Measurements from ENCODE around the gene MRPS34.

MRPS34 gene

DNA sequence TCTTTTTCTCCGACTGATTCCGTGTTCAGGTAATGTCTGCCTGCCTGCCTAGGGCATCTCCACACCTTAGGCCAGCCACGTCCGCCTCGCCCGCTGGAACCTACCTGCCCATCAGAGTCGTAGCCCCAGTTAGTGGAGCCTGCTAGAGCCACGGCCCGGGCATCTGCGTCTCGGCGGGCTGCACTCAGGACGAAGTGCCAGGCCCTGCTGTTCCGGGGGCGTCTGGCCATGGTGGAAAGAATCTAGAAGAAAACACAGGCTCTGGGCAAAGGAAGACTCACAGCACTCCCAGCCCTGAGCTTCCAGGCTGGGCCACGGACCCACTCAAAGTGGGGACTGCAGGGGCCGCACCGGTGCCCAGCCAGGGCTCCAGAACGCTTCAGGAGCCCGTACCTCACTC is 8.3 kb upstream of the MRPS34 start:
- peak overlapping the region; percentile 93 for H3K4me3 ChIP-seq (ENCODE audit: extremely low read depth, insufficient read depth, low read length, poor library complexity, severe bottlenecking)
- 86% methylated on average over 19 to 20 of the region's 20 CpGs for WGBS, 2 experiments (ENCODE audit: insufficient coverage in 2 of 2)
- H3K9me3 ChIP-seq (ENCODE audit: control insufficient read depth, low read length) = no peaks in the 10 kb centered on the region
- peaks cover 6% of the 10 kb centered on the region for H3K4me1 ChIP-seq (ENCODE audit: control insufficient read depth, insufficient read depth, low read length, poor library complexity, severe bottlenecking)
- H3K27ac ChIP-seq (ENCODE audit: low read depth, low read length, severe bottlenecking) = no peak overlapping the region
- H3K36me3 ChIP-seq (ENCODE audit: control insufficient read depth, insufficient read depth, low read length) = peaks cover 55% of the 10 kb centered on the region

DNA sequence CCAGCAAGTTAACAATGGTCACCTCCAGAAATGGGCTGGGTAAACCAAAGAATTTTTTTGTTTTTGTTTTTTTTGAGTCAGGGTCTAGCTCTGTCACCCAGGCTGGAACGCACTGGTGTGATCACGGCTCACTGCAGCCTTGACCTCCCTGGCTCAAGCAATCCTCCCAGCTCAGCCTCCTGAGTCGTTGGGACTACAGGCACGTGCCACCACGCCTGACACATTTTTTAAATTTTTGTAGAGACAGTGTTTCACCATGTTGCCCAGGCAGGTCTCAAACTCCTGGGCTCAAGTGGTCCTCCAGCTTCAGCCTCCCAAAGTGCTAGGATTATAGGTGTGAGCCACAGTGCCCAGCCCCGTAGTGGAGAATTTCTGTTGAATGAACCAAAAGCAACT is 7.7 kb upstream of the MRPS34 start:
- H3K4me3 ChIP-seq (ENCODE audit: extremely low read depth, insufficient read depth, low read length, poor library complexity, severe bottlenecking) = no peak overlapping the region
- peaks cover 55% of the 10 kb centered on the region for H3K36me3 ChIP-seq (ENCODE audit: control insufficient read depth, insufficient read depth, low read length)
- 90% methylated on average over 4 to 6 of the region's 6 CpGs for WGBS, 2 experiments (ENCODE audit: insufficient coverage in 2 of 2)
- no peaks in the 10 kb centered on the region for H3K9me3 ChIP-seq (ENCODE audit: control insufficient read depth, low read length)
- no peak overlapping the region for H3K27ac ChIP-seq (ENCODE audit: low read depth, low read length, severe bottlenecking)
- peaks cover 6% of the 10 kb centered on the region for H3K4me1 ChIP-seq (ENCODE audit: control insufficient read depth, insufficient read depth, low read length, poor library complexity, severe bottlenecking)

DNA sequence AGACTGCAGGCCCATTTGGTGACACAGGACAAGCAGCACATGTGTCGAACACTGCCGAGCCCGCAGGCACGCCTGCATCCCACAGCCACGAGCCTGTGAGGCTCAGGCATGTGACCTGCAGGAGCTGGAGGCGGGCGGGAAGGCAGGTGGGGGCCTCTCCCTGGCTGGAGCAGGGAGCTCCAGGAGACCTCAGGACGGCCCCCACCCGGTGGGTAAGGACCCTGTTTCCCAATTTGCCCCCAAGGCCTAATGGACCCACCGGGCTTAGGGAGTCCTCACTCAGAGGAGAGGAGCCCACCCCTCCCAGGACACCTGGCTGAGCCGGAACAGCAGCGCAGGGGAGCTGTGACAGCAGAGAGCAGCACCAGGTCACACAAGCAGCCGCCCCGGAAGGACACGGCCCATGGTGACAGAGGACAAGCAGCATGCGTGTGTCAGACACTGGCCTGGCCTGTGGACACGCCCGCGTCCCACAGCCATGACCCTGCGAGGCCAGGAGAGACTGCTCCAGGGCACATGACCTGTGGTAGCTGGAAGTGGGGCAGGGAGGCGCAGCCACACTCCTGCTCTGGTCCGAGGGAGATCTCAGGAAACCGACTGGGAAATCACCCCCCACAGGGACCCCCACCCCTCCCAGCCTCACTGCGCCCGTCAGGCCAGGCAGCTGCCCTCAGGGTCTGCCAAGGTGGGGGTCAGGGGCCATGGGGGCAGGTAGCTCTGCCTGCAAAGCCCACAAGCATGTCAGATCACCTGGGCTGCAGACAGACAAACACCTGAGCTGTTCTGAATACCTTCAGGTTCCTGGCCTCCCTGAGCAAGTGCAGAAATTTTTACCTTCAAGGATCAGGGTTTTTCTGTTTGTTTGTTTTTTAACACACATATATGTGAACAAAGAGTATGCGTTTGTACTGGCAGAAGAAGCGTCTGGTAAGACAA is 7.1 kb upstream of the MRPS34 start:
- WGBS, 2 experiments (ENCODE audit: insufficient coverage in 2 of 2) = 93 to 97% methylated on average over 20 to 21 of the region's 27 CpGs
- Histone ChIP-seq H3K4me3 (ENCODE audit: extremely low read depth, insufficient read depth, low read length, poor library complexity, severe bottlenecking) (no peak overlapping the region), H3K27ac (ENCODE audit: low read depth, low read length, severe bottlenecking) (no peak overlapping the region), H3K36me3 (ENCODE audit: control insufficient read depth, insufficient read depth, low read length) (peaks cover 53% of the 10 kb centered on the region), H3K4me1 (ENCODE audit: control insufficient read depth, insufficient read depth, low read length, poor library complexity, severe bottlenecking) (peaks cover 6% of the 10 kb centered on the region), H3K9me3 (ENCODE audit: control insufficient read depth, low read length) (no peaks in the 10 kb centered on the region)

DNA sequence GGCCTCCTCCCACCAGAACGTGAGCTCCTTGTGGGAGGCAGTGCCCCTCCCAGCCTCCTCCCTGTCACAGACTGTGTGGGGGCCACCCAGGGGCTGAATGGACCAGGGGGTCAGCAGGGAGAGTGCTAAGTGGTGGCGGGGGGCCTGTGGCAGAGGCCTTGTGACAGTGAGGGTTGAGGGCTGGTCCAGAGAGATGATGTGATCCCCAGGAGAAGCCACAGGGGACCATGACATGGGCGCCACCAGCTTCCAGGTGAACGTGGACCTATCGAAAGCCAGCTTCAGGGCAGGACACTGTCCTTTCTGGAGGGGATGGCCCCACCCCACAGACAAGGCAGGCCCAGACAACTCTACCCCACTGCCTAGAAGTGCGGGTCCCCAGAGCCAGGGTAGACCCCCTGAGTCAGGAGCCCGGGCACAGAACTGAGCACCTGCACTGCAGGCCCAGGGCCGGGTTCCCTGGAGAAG is 6.3 kb upstream of the MRPS34 start:
- WGBS, 2 experiments (ENCODE audit: insufficient coverage in 2 of 2) = 88 to 100% methylated on average over 7 to 8 of the region's 8 CpGs
- Histone ChIP-seq H3K27ac (ENCODE audit: low read depth, low read length, severe bottlenecking) (no peak overlapping the region), H3K36me3 (ENCODE audit: control insufficient read depth, insufficient read depth, low read length) (peaks cover 57% of the 10 kb centered on the region), H3K9me3 (ENCODE audit: control insufficient read depth, low read length) (no peaks in the 10 kb centered on the region), H3K4me1 (ENCODE audit: control insufficient read depth, insufficient read depth, low read length, poor library complexity, severe bottlenecking) (peaks cover 11% of the 10 kb centered on the region), H3K4me3 (ENCODE audit: extremely low read depth, insufficient read depth, low read length, poor library complexity, severe bottlenecking) (no peak overlapping the region)

DNA sequence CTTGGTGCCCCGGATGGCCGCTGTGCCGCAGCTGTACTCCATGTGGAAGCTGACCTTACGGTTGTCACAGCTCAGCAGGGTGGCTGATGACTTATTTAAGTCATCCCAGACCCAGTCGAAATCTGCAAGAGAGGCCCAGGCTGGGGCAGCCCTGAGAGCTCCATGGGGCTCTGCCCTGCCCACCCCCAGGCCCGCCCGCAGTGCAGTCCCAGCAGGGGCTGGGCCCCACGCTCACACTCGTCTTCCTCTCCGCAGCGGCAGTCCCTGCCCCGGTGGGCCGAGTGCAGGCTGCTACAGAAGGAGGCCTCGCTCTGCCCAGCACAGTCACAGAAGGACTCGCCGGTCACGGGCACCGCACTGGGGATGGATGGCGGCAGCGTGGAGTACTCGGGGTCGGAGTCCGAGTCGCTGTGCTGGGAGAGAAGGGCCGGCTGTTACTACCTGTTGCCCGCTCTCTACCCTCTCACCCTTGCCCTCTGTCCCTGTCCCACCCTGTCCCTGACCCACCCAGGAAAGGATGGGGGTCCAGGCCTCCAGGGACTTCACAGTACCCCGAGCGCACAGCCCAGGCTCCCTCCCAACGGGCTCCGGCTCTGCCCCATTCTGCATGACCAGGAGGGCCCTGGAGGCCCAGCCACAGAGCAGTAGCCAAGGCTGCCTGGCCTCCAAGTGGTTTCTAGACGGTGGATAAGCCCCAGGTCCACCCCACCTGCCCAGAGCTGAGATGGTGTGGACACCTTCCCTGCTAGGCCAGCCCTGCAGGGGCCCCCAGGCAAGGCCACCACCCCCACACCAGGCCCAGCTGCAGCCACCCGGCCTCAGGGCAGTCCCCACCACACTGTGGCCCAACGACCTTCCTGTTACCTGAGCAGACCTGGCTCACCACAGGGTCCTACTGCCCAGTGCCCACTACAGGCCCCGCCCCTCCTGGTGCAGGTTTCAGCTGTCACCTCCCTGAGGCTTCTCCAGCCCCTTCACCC is 5.6 kb upstream of the MRPS34 start:
- H3K9me3 ChIP-seq (ENCODE audit: control insufficient read depth, low read length) = no peaks in the 10 kb centered on the region
- 91 to 93% methylated on average over 30 to 32 of the region's 34 CpGs for WGBS, 2 experiments (ENCODE audit: insufficient coverage in 2 of 2)
- peaks cover 14% of the 10 kb centered on the region for H3K4me1 ChIP-seq (ENCODE audit: control insufficient read depth, insufficient read depth, low read length, poor library complexity, severe bottlenecking)
- H3K27ac ChIP-seq (ENCODE audit: low read depth, low read length, severe bottlenecking) = no peak overlapping the region
- H3K36me3 ChIP-seq (ENCODE audit: control insufficient read depth, insufficient read depth, low read length) = peaks cover 57% of the 10 kb centered on the region
- H3K4me3 ChIP-seq (ENCODE audit: extremely low read depth, insufficient read depth, low read length, poor library complexity, severe bottlenecking) = no peak overlapping the region

DNA sequence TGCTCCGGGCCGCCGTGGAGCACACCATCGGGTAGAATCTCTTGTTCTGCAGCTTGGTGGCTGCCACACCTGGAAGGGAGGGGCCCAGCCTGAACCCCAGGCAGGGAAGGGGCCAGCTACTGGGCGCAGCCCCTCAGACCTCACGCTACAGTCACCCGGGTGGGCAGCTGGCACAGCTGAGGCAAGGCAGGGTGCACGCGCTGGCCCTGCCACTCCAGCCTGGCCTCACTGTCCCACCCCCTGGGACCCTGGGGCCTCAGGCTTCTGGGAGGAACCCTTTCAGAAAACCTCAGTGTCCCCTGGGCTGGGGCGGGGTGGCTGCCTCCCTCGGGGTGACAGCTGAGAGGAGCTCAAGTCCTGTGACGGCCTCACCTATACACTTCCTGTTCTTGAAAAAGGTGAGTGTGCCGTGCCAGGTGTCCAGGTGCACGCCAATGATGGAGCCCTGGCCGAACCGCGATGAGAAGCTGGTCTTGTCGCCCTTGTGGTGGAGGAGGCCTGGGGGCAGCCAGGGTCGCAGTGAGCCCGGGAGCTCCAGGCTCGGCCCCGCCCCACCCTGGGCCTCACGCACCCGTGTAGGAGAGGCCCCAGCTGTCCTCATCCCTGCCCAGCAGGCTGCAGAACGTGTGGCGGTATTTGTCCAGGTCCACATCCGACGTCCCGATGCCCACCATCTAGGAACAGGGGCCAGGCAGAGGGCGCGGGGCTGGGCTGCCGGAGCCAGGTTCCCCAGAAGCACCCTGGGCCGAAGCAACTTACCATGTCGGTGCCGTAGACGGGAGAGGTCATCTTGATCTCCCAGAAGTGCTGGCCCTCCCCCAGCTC is 4.7 kb upstream of the MRPS34 start:
- Histone ChIP-seq H3K4me3 (ENCODE audit: extremely low read depth, insufficient read depth, low read length, poor library complexity, severe bottlenecking) (no peak overlapping the region), H3K27ac (ENCODE audit: low read depth, low read length, severe bottlenecking) (no peak overlapping the region), H3K9me3 (ENCODE audit: control insufficient read depth, low read length) (no peaks in the 10 kb centered on the region), H3K36me3 (ENCODE audit: control insufficient read depth, insufficient read depth, low read length) (peaks cover 57% of the 10 kb centered on the region), H3K4me1 (ENCODE audit: control insufficient read depth, insufficient read depth, low read length, poor library complexity, severe bottlenecking) (peaks cover 14% of the 10 kb centered on the region)
- WGBS, 2 experiments (ENCODE audit: insufficient coverage in 2 of 2) = 94 to 97% methylated on average over 33 to 35 of the region's 36 CpGs

DNA sequence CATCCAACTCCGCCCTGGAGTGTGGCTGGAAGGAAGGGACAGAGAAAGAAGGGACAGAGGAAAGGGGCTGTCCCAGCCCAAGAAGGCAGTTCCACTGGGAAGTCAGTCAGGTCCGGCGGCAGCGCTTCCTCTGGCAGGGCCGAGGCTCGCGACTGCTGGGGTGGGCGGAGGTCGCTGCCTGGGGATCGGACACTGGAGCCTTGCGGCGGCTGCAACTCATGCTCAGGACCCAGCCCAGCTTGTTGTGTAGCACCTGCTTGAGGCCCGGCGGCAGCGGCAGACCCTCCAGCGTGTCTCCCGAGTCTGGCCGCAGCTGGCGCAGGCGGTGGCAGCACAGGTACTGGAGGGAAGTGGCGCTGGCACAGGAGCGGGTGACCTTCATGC is 4.0 kb upstream of the MRPS34 start:
- Histone ChIP-seq H3K4me3 (ENCODE audit: extremely low read depth, insufficient read depth, low read length, poor library complexity, severe bottlenecking) (no peak overlapping the region), H3K27ac (ENCODE audit: low read depth, low read length, severe bottlenecking) (no peak overlapping the region), H3K36me3 (ENCODE audit: control insufficient read depth, insufficient read depth, low read length) (peaks cover 57% of the 10 kb centered on the region), H3K9me3 (ENCODE audit: control insufficient read depth, low read length) (no peaks in the 10 kb centered on the region), H3K4me1 (ENCODE audit: control insufficient read depth, insufficient read depth, low read length, poor library complexity, severe bottlenecking) (peaks cover 14% of the 10 kb centered on the region)
- 98 to 99% methylated on average over 21 to 22 of the region's 22 CpGs for WGBS, 2 experiments (ENCODE audit: insufficient coverage in 2 of 2)

DNA sequence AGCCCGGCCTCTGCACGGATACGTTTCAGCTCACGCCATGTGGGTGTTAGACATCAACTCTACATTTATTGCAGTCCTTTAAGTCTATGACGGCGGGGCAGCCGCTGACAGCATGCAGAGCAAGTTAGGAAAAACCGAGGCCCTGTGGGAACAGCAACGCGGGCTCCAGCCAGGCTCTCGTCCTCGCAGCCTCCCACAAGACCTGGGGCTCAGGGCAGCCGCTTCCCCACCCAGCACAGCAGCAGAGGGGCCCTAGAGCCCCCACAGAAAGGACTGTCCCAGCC is 3.7 kb upstream of the MRPS34 start:
- WGBS, 2 experiments (ENCODE audit: insufficient coverage in 2 of 2) = 92 to 97% methylated on average over 13 of the region's 13 CpGs
- H3K4me3 ChIP-seq (ENCODE audit: extremely low read depth, insufficient read depth, low read length, poor library complexity, severe bottlenecking) = no peak overlapping the region
- no peaks in the 10 kb centered on the region for H3K9me3 ChIP-seq (ENCODE audit: control insufficient read depth, low read length)
- no peak overlapping the region for H3K27ac ChIP-seq (ENCODE audit: low read depth, low read length, severe bottlenecking)
- peaks cover 14% of the 10 kb centered on the region for H3K4me1 ChIP-seq (ENCODE audit: control insufficient read depth, insufficient read depth, low read length, poor library complexity, severe bottlenecking)
- peaks cover 57% of the 10 kb centered on the region for H3K36me3 ChIP-seq (ENCODE audit: control insufficient read depth, insufficient read depth, low read length)

DNA sequence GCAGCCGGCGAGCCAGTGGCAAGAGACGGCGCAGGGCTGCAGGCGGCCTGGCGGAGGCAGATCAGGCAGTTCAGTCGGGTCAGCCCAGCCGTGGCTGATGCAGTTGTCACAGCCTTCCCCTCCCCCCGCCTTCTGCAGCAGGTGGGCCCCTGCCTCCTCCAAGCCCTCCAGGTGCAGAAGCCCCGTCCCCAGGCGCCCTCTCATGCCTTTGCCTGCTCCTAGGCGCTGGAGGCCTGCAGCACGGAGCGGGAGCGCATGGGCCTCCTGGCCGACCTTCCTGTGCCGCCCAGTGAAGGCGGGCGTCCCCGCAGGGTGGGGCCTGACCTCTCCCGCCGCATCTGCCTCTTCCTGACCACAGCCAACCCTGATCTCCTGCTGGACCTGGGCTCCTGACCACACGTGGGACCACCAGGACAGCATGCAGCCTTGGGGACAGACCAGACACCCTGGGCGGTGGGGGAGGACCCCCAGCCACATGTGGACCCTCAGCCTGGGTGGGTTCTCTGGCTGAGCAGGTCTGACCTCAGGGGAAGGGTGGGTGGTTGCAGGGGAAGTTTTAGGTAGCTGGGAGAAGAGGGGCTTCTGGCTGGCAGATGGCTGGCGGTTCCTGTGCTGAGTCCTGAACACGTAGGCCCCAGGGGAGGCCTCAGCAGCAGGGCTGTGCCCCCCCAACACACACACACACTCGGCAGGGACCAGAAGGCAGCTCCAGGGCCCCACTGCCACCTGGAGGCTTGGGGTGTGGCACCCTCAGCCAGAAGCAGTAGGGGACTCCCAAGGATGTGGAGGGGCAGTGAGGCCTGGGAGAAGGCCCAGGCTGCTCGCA is 3.1 kb upstream of the MRPS34 start:
- no peak overlapping the region for H3K27ac ChIP-seq (ENCODE audit: low read depth, low read length, severe bottlenecking)
- WGBS, 2 experiments (ENCODE audit: insufficient coverage in 2 of 2) = 93 to 96% methylated on average over 19 to 21 of the region's 28 CpGs
- no peaks in the 10 kb centered on the region for H3K9me3 ChIP-seq (ENCODE audit: control insufficient read depth, low read length)
- no peak overlapping the region for H3K4me3 ChIP-seq (ENCODE audit: extremely low read depth, insufficient read depth, low read length, poor library complexity, severe bottlenecking)
- peaks cover 55% of the 10 kb centered on the region for H3K36me3 ChIP-seq (ENCODE audit: control insufficient read depth, insufficient read depth, low read length)
- peaks cover 10% of the 10 kb centered on the region for H3K4me1 ChIP-seq (ENCODE audit: control insufficient read depth, insufficient read depth, low read length, poor library complexity, severe bottlenecking)

Data from mesodermal cell (in vitro differentiated cells).